H54 (cell line): ENCODE data around the gene ADAMTSL4.
"Not testable (repeated sequence)": the region's sequence is repeated elsewhere in the genome, so short reads cannot be mapped to it uniquely, and the experiment has no call there.

ENCODE experiments used
- DNase-seq: peaks from one replicate; pipeline ENCODE4 v3.0.0; 2011; ENCODE audit warnings: low spot score, mixed read lengths; ENCODE audit not compliant: insufficient read length
- FAIRE-seq: peaks from 3 replicates; lab custom pipeline; 2011; peaks lifted over from hg19 to GRCh38; lab: Jason Lieb, UNC
- POLR2A ChIP-seq: IDR thresholded peaks from 2 replicates; pipeline ENCODE4 v1.6.1; 2011; ENCODE audit warnings: low read depth, mild to moderate bottlenecking, low read length

Gene ADAMTSL4

DNA sequence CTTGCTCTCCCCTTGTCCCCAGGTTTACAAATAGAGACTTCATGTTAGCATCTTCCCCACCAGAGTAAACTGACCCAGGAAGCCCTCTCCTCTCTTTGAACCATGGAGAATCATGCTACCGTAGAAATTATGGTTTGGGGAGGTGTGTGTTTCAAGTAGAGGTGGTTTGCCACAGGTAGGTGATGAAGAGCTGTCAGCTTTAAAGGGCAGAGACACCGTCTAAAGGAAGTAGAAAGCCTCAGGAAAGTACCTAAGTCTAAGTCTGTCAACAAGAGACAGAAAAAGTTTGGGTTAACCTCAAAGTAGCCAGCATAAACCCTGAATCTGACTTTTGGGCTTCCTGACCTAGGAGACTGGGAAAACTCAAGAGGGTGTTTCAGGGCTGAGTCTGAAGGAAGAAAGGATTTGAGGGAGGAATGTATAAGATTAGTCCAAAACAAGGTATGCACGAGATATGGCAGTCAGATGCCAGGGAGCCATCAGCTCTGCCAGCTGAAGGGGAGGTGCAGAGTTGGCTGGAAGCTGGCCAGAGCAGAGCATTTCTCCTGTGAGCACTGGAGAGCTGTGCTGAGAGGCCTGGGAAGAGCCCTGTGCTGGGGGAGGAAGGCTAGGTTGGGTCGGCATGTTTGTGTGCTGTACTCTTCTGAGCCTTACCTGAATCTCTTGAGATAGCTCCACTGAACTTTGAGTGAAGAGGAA lies 14.3 kb downstream of the ADAMTSL4 start:
- DNase-seq, result no peak
- no peak for TF ChIP-seq POLR2A
- no peak for FAIRE-seq

DNA sequence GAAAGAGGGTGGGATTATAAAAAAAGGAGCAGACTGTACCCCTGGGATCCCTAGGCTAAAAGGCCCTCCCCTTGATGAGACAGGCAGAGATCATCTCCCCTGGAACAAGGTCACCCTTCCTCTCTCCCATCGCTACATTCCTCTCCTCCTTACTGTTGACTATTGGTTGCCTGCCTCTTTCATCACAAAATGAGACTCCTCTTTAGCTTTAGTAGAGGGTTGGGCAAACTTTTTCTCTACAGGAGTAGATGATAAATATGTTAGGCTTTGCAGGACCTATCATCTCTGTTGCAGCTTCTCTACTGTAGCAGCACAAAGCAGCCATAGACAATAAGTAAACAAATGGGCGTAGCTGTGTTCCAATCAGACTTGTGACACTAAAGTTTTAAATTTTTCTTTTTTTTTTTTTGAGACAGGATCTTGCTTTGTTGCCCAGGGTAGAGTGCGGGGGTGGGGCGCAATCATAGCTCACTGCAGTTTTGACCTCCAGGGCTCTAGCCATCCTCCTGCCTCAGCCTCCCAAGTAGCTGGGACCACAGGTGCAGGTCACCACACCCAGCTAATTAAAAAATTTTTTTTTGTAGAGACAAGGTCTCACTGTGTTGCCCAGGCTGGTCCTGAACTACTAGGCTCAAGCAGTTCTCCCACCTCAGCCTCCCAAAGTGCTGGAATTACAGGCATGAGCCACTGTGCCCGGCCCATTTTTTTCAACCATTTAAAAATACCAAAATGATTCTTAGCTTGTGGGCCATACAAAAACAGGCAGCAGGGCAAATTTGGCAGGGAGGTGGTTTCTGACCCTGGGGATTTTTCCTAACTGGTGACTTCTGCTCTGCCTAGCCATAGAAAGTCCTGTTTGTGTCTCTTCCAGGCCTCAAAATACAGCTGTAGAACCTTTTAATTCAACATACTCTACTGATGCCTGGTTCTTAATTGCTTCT lies 15.1 kb downstream of the ADAMTSL4 start:
- DNase-seq (no peak), FAIRE-seq (no peak)

DNA sequence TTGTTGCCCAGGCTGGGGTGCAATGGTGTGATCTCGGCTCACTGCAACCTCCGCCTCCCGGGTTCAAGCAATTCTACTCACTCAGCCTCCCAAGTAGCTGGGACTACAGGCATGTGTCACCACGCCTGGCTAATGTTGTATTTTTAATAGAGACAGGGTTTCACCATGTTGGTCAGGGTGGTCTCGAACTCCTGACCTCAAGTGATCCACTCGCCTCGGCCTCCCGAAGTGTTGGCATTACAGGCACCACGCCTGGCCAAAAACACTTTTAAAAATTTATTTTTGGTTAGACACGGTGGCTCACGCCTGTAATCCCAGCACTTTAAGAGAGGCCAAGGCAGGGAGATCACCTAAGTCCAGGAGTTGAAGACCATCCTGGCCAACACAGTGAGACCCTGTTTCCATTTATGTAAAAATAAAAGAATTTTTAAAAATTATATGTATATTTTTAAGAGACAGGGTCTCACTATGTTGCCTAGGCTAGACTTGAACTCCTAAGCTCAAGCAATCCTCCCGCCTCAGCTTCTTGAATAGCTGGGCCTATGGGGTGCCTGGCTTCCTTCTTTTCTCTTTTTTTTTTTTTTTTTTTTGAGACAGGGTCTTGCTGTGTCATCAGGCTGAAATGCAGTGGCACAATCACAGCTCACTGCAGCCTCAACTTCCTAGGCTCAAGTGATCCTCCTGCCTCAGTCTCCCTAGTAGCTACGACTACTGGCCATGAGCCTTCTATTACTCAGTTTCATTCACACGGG lies 16.2 kb downstream of the ADAMTSL4 start:
- FAIRE-seq, result not testable (repeated sequence)

More for the DNA sequence above, 15.1 kb downstream of the ADAMTSL4 start:
- TF ChIP-seq POLR2A, result no peak

DNA sequence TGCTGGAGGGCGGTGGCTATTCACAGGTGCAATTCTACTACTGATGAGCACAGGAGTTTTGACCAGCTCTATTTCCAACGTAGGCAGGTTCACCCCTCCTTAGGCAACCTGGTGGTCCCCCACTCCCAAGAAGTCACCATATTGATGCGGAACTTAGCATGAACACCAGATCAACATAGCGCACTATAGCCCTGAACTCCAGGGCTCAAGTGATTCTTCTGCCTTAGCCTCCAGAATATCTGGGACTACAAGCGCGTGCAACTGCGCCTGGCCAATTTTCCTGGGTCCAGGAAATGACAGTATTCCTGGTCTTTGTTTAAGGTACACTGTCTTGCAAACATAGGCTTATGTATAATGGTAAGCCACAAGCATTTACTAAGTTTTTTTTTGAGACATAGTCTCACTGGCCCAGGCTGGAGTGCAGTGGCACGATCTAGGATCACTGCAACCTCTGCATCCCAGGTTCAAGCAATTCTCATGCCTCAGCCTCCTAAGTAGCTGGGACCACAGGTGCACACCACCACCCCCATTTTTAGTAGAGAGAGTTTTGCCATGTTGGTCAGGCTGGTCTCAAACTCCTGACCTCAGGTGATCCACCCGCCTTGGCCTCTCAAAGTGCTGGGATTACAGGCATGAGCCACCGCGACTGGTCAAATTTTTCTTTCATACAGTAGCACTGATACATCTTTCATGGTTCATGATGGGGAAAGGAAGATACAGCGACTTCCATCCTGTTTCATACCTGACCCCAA lies 17.6 kb downstream of the ADAMTSL4 start:
- DNase-seq, result no peak
- no peak for TF ChIP-seq POLR2A

More for the DNA sequence above, 16.2 kb downstream of the ADAMTSL4 start:
- not testable (repeated sequence) for DNase-seq

DNA sequence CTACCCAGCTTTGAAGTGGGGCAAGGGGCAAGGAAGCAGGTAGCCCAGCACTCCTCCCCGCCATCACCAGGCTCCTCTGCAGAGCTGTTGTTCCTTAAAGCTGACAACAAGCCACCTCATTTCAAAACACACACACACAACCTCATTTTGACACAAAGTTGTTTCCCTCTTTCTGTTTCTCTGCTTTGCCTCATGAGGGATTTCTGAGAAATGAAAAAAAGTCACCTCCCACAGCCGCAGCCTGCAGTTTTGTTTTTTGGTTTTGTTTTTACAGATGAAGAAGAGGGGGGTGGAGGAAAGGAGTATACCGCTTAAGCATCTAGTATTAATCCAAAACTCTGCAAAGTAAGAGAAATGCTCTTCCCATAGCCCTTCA lies 18.1 kb downstream of the ADAMTSL4 start:
- FAIRE-seq (no peak), DNase-seq (no peak)
- TF ChIP-seq POLR2A, result no peak

More for the DNA sequence above, 17.6 kb downstream of the ADAMTSL4 start:
- no peak for FAIRE-seq

DNA sequence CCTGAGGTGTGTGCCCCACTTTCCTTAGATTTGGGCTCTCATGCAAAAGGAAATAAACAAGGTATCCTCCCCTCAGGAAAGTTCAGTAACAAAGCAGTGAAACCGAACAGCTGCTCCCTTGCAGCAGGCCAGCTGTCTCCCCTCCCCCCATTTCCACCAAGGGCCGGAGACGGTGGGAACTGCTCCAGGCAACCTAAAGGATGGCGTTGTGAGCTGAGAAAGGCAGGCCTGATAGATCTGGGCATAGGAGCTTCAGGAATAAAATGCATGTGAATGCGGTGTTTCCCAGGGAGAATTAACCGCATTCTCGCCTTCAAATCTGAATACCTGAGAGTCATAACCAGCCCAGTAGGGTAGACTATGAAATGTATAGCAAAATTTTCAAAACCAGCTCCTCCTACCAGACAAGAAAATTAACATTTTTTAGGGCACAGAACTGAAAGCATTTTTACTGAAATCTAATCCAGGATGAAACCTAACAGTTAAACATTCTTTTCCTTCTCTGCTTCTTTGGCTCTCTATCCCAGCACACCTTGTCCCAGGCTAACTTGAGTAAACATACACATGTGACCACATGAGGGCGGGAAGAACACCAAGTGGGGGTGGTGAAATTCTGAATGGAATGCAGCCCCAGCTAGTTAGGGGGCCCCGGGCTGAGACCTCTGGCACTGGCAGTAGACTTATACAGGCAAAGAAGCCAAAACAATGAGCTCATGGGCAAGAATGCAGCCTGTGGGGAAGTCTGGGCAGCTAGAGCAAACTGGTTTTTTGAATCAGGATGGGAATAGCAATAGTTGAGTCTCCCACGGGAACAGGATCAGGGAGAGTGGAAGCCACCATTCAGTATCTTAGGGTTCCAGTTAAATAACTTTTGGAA lies 18.7 kb downstream of the ADAMTSL4 start:
- no peak for TF ChIP-seq POLR2A
- DNase-seq (peak; percentile 47), FAIRE-seq (no peak)

DNA sequence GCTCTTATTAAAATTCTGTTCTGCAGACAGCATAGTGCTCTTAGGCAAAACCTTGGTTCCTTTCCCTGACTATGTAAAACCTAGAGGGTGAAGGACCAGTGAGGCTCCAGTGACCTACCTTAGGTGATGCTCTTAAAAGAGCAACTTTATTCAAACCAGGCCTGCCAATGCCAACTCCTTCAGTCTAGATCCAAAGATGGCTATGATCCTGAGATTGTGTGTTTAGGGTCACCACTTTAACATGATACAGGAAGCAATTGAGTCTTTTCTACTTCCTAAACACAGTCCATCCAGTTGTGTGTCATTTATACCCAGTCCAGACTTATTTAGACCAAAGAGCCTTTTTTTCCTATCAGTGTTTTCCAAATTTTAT lies 19.4 kb downstream of the ADAMTSL4 start:
- FAIRE-seq, result no peak
- DNase-seq, result no peak
- TF ChIP-seq POLR2A, result no peak

DNA sequence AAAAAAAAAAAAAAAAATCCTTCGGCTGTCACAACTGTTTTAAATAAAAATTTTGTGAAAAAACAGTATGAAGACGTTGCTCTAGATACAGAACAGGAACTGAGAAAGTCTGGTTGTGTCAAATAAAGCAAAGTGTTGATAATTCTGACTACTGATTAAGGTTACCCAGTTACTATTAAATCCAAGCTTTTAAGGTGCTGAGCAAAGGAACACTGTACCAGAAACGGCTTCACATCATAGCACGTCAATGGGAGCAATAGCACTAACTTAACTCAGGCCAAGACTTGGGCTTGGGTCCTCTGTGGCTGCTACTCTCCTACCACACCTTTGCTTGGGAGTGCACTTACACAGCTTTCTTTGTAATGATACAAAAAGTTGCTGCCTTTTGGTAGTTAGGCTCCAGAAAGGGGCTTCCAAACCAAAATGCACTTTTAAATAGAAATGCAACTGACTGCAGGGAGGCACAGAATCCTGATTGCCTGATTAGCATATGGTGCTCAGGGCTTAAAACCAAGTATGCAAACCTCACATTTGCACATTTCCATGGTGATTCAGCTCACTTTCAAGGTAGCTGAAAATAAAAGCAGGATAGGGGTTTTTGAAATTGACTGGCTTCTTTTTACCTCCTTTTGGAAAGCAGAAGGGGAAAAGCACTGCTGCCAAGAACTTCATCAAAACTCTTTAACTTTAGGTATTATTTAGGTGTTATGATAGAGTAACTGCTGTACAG lies 23.9 kb downstream of the ADAMTSL4 start:
- no peak for TF ChIP-seq POLR2A
- FAIRE-seq, result no peak
- no peak for DNase-seq

DNA sequence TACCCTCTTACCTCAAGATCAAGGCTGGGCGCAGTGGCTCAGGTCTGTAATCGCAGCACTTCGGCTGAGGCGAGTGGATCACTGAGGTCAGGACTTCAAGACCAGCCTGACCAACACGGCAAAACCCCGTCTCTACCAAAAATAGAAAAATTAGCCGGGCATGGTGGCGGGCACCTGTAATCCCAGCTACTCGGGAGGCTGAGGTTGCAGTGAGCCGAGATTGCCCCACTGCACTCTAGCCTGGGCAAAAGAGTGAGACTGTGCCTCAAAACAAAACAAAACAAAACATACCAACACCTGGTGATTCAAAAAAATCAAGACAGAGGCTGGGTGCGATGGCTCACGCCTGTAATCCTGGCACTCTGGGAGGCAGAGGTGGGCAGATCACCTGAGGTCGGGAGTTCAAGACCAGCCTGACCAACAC lies 24.5 kb downstream of the ADAMTSL4 start:
- FAIRE-seq, DNase-seq: not testable (repeated sequence)

DNA sequence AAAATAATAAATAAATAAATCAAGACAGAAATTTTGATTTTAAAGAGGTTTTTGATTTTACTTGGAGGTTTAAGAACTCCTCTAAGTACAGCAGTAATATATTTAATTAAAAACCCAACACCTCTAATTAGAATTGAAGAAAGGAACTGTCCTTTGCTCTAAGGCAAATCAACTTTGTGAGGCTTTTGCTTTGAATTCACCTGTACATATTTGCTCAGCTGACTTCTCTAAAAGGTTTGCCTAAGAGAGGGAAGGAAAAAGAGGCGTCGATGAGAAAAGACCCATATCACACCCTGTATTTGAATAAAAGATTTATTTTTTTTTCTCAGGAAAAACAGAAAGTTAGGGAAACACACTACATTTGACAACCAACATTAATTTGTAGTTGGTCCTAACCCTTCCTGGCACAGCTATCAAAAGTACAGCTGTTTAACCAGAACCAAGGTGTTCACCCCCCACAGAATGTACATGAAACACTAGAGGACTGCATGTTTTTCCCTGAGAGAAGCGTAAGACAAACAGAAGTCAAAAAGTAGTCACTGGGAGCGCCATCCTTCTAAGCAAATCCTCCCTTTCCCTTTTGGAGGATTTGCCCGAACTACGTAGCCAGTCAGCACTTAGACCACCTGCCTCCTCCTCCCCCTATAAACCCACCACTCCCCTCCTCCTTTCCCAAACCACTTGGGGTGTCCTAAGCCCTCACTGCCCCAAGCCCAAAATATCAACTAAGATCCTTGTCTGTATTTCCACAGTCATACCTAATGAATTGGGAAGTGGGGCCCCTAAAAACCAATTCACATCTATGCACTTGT lies 25.3 kb downstream of the ADAMTSL4 start:
- FAIRE-seq, result no peak
- TF ChIP-seq POLR2A, result no peak
- no peak for DNase-seq

DNA sequence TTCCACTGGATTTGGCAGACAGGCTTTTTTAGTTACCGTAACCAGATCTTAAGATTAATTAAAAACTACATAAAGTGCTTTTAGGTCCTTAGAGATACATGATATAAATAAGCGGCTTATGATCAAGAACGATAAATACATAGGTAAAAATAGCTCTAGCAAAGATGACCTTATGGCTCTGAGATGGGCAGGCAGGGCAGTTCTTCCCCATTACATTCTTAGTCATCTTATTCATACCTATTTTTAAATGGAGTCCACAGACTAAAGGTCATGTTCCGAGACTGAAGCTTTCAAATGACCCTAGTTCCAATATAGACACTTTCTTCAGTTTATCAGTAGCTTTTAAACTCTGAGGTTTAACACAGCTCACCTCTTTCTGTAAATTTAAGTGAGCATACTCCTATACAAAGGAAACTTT lies 25.9 kb downstream of the ADAMTSL4 start:
- no peak for TF ChIP-seq POLR2A
- no peak for DNase-seq
- no peak for FAIRE-seq
